Measurements from ENCODE around the gene PDK2.

- TF ChIP-seq, protein P1, sequence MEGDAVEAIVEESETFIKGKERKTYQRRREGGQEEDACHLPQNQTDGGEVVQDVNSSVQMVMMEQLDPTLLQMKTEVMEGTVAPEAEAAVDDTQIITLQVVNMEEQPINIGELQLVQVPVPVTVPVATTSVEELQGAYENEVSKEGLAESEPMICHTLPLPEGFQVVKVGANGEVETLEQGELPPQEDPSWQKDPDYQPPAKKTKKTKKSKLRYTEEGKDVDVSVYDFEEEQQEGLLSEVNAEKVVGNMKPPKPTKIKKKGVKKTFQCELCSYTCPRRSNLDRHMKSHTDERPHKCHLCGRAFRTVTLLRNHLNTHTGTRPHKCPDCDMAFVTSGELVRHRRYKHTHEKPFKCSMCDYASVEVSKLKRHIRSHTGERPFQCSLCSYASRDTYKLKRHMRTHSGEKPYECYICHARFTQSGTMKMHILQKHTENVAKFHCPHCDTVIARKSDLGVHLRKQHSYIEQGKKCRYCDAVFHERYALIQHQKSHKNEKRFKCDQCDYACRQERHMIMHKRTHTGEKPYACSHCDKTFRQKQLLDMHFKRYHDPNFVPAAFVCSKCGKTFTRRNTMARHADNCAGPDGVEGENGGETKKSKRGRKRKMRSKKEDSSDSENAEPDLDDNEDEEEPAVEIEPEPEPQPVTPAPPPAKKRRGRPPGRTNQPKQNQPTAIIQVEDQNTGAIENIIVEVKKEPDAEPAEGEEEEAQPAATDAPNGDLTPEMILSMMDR (IDR thresholded peaks at IDR 0.05 in 2 of 3, conservative IDR thresholded peaks at IDR 0.05 in 1 of 3; ENCODE audit: control insufficient read depth in 2 of 3, extremely low read depth in 1 of 3, insufficient read depth in 1 of 3, low read depth in 3 of 3, low read length in 3 of 3), result no peak
- TF ChIP-seq YY1 (IDR thresholded peaks at IDR 0.05; ENCODE audit: low read depth, low read length), result no peak
- TF ChIP-seq, protein P2, sequence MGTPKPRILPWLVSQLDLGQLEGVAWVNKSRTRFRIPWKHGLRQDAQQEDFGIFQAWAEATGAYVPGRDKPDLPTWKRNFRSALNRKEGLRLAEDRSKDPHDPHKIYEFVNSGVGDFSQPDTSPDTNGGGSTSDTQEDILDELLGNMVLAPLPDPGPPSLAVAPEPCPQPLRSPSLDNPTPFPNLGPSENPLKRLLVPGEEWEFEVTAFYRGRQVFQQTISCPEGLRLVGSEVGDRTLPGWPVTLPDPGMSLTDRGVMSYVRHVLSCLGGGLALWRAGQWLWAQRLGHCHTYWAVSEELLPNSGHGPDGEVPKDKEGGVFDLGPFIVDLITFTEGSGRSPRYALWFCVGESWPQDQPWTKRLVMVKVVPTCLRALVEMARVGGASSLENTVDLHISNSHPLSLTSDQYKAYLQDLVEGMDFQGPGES (IDR thresholded peaks at IDR 0.05), result no peak
- TF ChIP-seq MEF2A (IDR thresholded peaks at IDR 0.05; ENCODE audit: insufficient read depth, low read depth, low read length), result no peak
- no peak for TF ChIP-seq CBX5 (IDR thresholded peaks at IDR 0.05; ENCODE audit: low read depth)
- TF ChIP-seq CEBPB (IDR thresholded peaks at IDR 0.05; ENCODE audit: borderline replicate concordance in 1 of 2, low read depth in 2 of 2, low read length in 2 of 2), result no peak
Measured at GRCh38 chr17:50093807-50094206, 1.3 kb upstream of the PDK2 start.
